Neuronal stem cell (in vitro differentiated cells): ENCODE results near the gene RSAD1.

Source experiments
- DNase-seq: peaks from one replicate; pipeline ENCODE4 v3.0.0-alpha.2; 2013; ENCODE audit warnings: low spot score
- H2AFZ ChIP-seq: one replicate; pipeline ENCODE4 v1.6.1; 2013; ENCODE audit warnings: mild to moderate bottlenecking, low read length, inconsistent platforms
- H2AK5ac ChIP-seq: 2 replicates; pipeline ENCODE4 v1.6.1; 2013; ENCODE audit warnings: low read depth, mild to moderate bottlenecking, inconsistent platforms, low read length, moderate library complexity, mixed read lengths
- H2BK120ac ChIP-seq: 2 replicates; pipeline ENCODE4 v1.6.1; 2013; ENCODE audit warnings: low read depth, mild to moderate bottlenecking, inconsistent platforms, low read length, moderate library complexity, mixed read lengths
- H2BK12ac ChIP-seq: one replicate; pipeline ENCODE4 v1.6.1; 2013; ENCODE audit warnings: low read length, inconsistent platforms
- H2BK15ac ChIP-seq: 2 replicates; pipeline ENCODE4 v1.6.1; 2013; ENCODE audit warnings: mild to moderate bottlenecking, low read length, inconsistent platforms, mixed read lengths
- H2BK5ac ChIP-seq: one replicate; pipeline ENCODE4 v1.6.1; 2013; ENCODE audit warnings: inconsistent platforms, mild to moderate bottlenecking, low read length, moderate library complexity
- H3K14ac ChIP-seq: one replicate; pipeline ENCODE4 v1.6.1; 2013; ENCODE audit warnings: low read length, inconsistent platforms
- H3K18ac ChIP-seq: 2 replicates; pipeline ENCODE4 v1.6.1; 2013; ENCODE audit warnings: low read length, inconsistent platforms
- H3K23ac ChIP-seq: 2 replicates; pipeline ENCODE4 v1.6.1; 2013; ENCODE audit warnings: low read depth, mild to moderate bottlenecking, mixed read lengths, low read length, inconsistent platforms; ENCODE audit not compliant: poor library complexity
- H3K27ac ChIP-seq: replicated peaks from 3 replicates; pipeline ENCODE4 v1.5.1; 2013; ENCODE audit warnings: low read length, inconsistent platforms
- H3K27me3 ChIP-seq, 3 experiments: 2 replicates each; pipeline ENCODE4 v1.6.1; 2013; ENCODE audit warnings: low read length in 3 of 3, mild to moderate bottlenecking in 2 of 3, inconsistent platforms in 1 of 3, low read depth in 1 of 3, mixed read lengths in 1 of 3, moderate library complexity in 1 of 3; ENCODE audit not compliant: control insufficient read depth in 3 of 3, insufficient read depth in 3 of 3
- H3K36me3 ChIP-seq, 2 donors: replicated peaks in 1 of 2; 2 replicates each; pipeline ENCODE4 v1.6.1; 2013; ENCODE audit warnings: low read length in 2 of 2; ENCODE audit not compliant: control insufficient read depth in 2 of 2, insufficient read depth in 2 of 2
- H3K4ac ChIP-seq: 2 replicates; pipeline ENCODE4 v1.6.1; 2013; ENCODE audit warnings: inconsistent platforms, mild to moderate bottlenecking, low read length, moderate library complexity
- H3K4me1 ChIP-seq, 2 donors: 1 replicate in 1 of 2; 2 replicates in 1 of 2; pipeline ENCODE4 v1.6.1; 2013; ENCODE audit warnings: low read length in 2 of 2, low read depth in 1 of 2; ENCODE audit not compliant: control insufficient read depth in 2 of 2, insufficient read depth in 1 of 2
- H3K4me2 ChIP-seq: one replicate; pipeline ENCODE4 v1.6.1; 2013; ENCODE audit warnings: mild to moderate bottlenecking, low read length, inconsistent platforms; ENCODE audit not compliant: insufficient read depth, poor library complexity, severe bottlenecking
- H3K4me3 ChIP-seq, 2 donors: 2 replicates each; pipeline ENCODE4 v1.5.1; 2013; ENCODE audit warnings: low read length in 2 of 2, mild to moderate bottlenecking in 2 of 2, inconsistent platforms in 1 of 2, moderate library complexity in 1 of 2
- H3K79me1 ChIP-seq: one replicate; pipeline ENCODE4 v1.6.1; 2013; ENCODE audit warnings: low read depth, mild to moderate bottlenecking, inconsistent platforms, low read length, moderate library complexity
- H3K9ac ChIP-seq: one replicate; pipeline ENCODE4 v1.6.1; 2013; ENCODE audit warnings: mild to moderate bottlenecking, low read depth, low read length, inconsistent platforms; ENCODE audit not compliant: poor library complexity
- H3K9me3 ChIP-seq, 2 donors: replicated peaks in 1 of 2; 2 replicates each; pipeline versions ENCODE3 to v1.6.1; 2013; ENCODE audit warnings: low read length in 2 of 2, mild to moderate bottlenecking in 2 of 2, inconsistent platforms in 1 of 2, low read depth in 1 of 2, mixed read lengths in 1 of 2, moderate library complexity in 1 of 2; ENCODE audit not compliant: control insufficient read depth in 2 of 2, insufficient read depth in 1 of 2
- H4K8ac ChIP-seq: one replicate; pipeline ENCODE4 v1.6.1; 2013; ENCODE audit warnings: low read depth, mild to moderate bottlenecking, inconsistent platforms, low read length, moderate library complexity
- H4K91ac ChIP-seq: one replicate; pipeline ENCODE4 v1.6.1; 2013; ENCODE audit warnings: low read length, low read depth, mild to moderate bottlenecking, inconsistent platforms; ENCODE audit not compliant: poor library complexity
- WGBS, 2 donors: extraction: QIAGEN DNeasy Blood & Tissue Kit; methylation state at CpG; one replicate each; pipeline ENCODE4 v1.1.7; 2013; ENCODE audit warnings: missing lambda C conversion rate in 2 of 2, mixed read lengths in 1 of 2; ENCODE audit not compliant: insufficient read length in 2 of 2, insufficient replicate concordance in 1 of 2; ENCODE audit errors: extremely low coverage in 2 of 2; 5-methylcytosine and 5-hydroxymethylcytosine counted together

Gene RSAD1

GRCh38 chr17:50533185-50533584, 54.5 kb downstream of the RSAD1 start:
- Histone ChIP-seq H4K91ac (no peak overlapping the region), H3K23ac (no peak overlapping the region), H2AFZ (no peak overlapping the region), H3K18ac (peak overlapping the region; percentile 55), H2BK5ac (peak overlapping the region; percentile 4), H2BK12ac (no peak overlapping the region), H4K8ac (no peak overlapping the region), H2BK15ac (peak overlapping the region; percentile 11), H3K9ac (peak overlapping the region; percentile 82), H3K9me3 (no peaks in the 10 kb centered on the region), H3K4me2 (peak overlapping the region; percentile 93), H3K79me1 (no peaks in the 10 kb centered on the region), H3K4ac (no peak overlapping the region), H3K27ac (no peak overlapping the region), H3K14ac (no peak overlapping the region), H2BK120ac (no peak overlapping the region), H3K27me3 (peaks cover 2 to 72% (median 26%) of the 10 kb centered on the region in 3 experiments), H2AK5ac (no peak overlapping the region), H3K4me3 (no peak overlapping the region), H3K36me3 (no peaks in the 10 kb centered on the region), H3K4me1 (peaks cover 21 to 27% of the 10 kb centered on the region in 2 donors)
- DNase-seq: no peak
- no CpG with 5 or more reads among the region's 5 CpGs for WGBS, 2 donors

GRCh38 chr17:50533720-50534148, 55.1 kb downstream of the RSAD1 start:
- Histone ChIP-seq H3K4me3 (no peak overlapping the region), H3K9ac (peak overlapping the region; percentile 0), H3K4me1 (peaks cover 23 to 32% of the 10 kb centered on the region in 2 donors), H3K9me3 (no peaks in the 10 kb centered on the region), H2BK5ac (peak overlapping the region; percentile 4), H3K14ac (no peak overlapping the region), H3K36me3 (no peaks in the 10 kb centered on the region), H2BK15ac (peak overlapping the region; percentile 62), H3K27me3 (peaks cover 2 to 69% (median 26%) of the 10 kb centered on the region in 3 experiments), H2AK5ac (no peak overlapping the region), H3K4me2 (peak overlapping the region; percentile 62), H2BK120ac (no peak overlapping the region), H2BK12ac (no peak overlapping the region), H3K27ac (no peak overlapping the region), H3K23ac (no peak overlapping the region), H2AFZ (no peak overlapping the region), H4K91ac (no peak overlapping the region), H4K8ac (no peak overlapping the region), H3K79me1 (no peaks in the 10 kb centered on the region), H3K18ac (peak overlapping the region; percentile 81), H3K4ac (no peak overlapping the region)
- WGBS, 2 donors: no CpG with 5 or more reads among the region's 17 CpGs
- DNase-seq: no peak

GRCh38 chr17:50534222-50534978, 55.7 kb downstream of the RSAD1 start:
- H3K14ac ChIP-seq: peak overlapping the region; percentile 25
- H3K79me1 ChIP-seq: no peaks in the 10 kb centered on the region
- H2BK12ac ChIP-seq: no peak overlapping the region
- peak overlapping the region; percentile 26 for H3K9ac ChIP-seq
- no peak overlapping the region for H3K4ac ChIP-seq
- no peak overlapping the region for H4K8ac ChIP-seq
- no peak for DNase-seq
- WGBS, 2 donors: no CpG with 5 or more reads among the region's 24 CpGs
- H3K18ac ChIP-seq: peak overlapping the region; percentile 91
- H3K9me3 ChIP-seq: no peaks in the 10 kb centered on the region
- H3K27ac ChIP-seq: no peak overlapping the region
- peak overlapping the region; percentile 48 for H3K23ac ChIP-seq
- H4K91ac ChIP-seq: no peak overlapping the region
- H3K4me2 ChIP-seq: no peak overlapping the region
- peaks cover 2 to 69% (median 26%) of the 10 kb centered on the region in 3 experiments for H3K27me3 ChIP-seq
- H2BK120ac ChIP-seq: no peak overlapping the region
- H3K36me3 ChIP-seq: no peaks in the 10 kb centered on the region
- peak overlapping the region; percentile 59 for H2BK5ac ChIP-seq
- no peak overlapping the region for H3K4me3 ChIP-seq
- H2AK5ac ChIP-seq: peak overlapping the region; percentile 83
- H2BK15ac ChIP-seq: peak overlapping the region; percentile 62
- H2AFZ ChIP-seq: no peak overlapping the region
- peaks cover 28 to 32% of the 10 kb centered on the region in 2 donors for H3K4me1 ChIP-seq

DNA sequence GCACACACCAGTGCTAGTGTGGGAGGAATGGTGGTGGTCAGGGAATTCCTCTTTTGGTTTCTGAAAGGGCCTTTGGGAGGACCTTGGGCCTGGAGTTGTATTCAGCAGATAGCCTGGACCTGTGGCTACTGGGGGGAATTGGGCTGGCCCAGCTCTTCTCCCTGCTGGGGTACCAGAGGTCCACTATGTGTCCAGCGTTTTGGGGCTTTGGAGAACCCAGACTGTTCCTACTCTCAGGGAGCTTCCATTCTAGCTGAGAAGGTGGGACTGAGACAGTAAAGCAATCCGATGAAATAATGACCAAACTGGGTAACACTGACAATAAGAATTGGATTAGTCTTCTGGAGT, 56.3 kb downstream of the RSAD1 start:
- WGBS, 2 donors: no CpG with 5 or more reads among the region's 2 CpGs
- peaks cover 2 to 66% (median 26%) of the 10 kb centered on the region in 3 experiments for H3K27me3 ChIP-seq
- H3K4me2 ChIP-seq: no peak overlapping the region
- H3K79me1 ChIP-seq: no peaks in the 10 kb centered on the region
- H4K91ac ChIP-seq: no peak overlapping the region
- peaks cover 28 to 34% of the 10 kb centered on the region in 2 donors for H3K4me1 ChIP-seq
- no peak overlapping the region for H3K4me3 ChIP-seq
- H3K18ac ChIP-seq: peak overlapping the region; percentile 91
- no peaks in the 10 kb centered on the region for H3K9me3 ChIP-seq
- H3K36me3 ChIP-seq: no peaks in the 10 kb centered on the region
- H2BK12ac ChIP-seq: no peak overlapping the region
- H3K27ac ChIP-seq: no peak overlapping the region
- H2BK120ac ChIP-seq: no peak overlapping the region
- no peak for DNase-seq
- H4K8ac ChIP-seq: no peak overlapping the region
- H3K4ac ChIP-seq: no peak overlapping the region
- H3K9ac ChIP-seq: no peak overlapping the region
- H3K14ac ChIP-seq: no peak overlapping the region
- H3K23ac ChIP-seq: no peak overlapping the region
- H2BK5ac ChIP-seq: no peak overlapping the region
- H2AFZ ChIP-seq: no peak overlapping the region
- peak overlapping the region; percentile 62 for H2BK15ac ChIP-seq
- peak overlapping the region; percentile 83 for H2AK5ac ChIP-seq
